K562 (cell line): ENCODE results near the gene ATF1. TPM values are rescaled to one million over a fixed set of nuclear protein-coding genes. Genes with fewer than 3 reads are reported as not detected.

Experiments
- ATAC-seq: fragments of 200-7000 bp; cut with Tn5 transposase; 3 replicates; pipeline ENCODE4 v1.9.1; 2020; ENCODE audit warnings: moderate library complexity
- BruUV-seq: library from RNA; stranded (reverse); fragments of 400-500 nt; replicated peaks from 2 replicates; lab custom pipeline; 2021; lab: Mats Ljungman, UMichigan
- CTCF ChIA-PET: fragments of 300-600 bp; formaldehyde crosslinking; extraction: SDS; loops from one replicate; lab custom pipeline; 2021; ENCODE audit warnings: low intra/inter-chr PET ratio; lab: Yijun Ruan, JAX
- POLR2A ChIA-PET: fragments of 300-600, 350-650 bp; sonication (Branson Sonifier 250); formaldehyde crosslinking; extraction: SDS; loops from one replicate; lab custom pipeline; 2021; ENCODE audit warnings: antibody characterized with exemption, inconsistent platforms; lab: Yijun Ruan, JAX
- DNase-seq, 4 experiments: peaks; one replicate each; pipeline versions ENCODE4 v3.0.0 to v3.0.0-alpha.2; 2011 to 2018; ENCODE audit warnings: low spot score in 3 of 4, mixed read lengths in 3 of 4; ENCODE audit errors: extremely low read depth in 1 of 4
- FAIRE-seq: peaks from 2 replicates; lab custom pipeline; 2011; peaks lifted over from hg19 to GRCh38; lab: Jason Lieb, UNC
- H2AFZ ChIP-seq: 2 replicates; pipeline ENCODE4 v1.6.0; 2011; ENCODE audit warnings: low read depth, low read length, control low read depth, inconsistent platforms
- H3K27ac ChIP-seq: fragments of 200-600 bp; 3 replicates; pipeline ENCODE4 v1.8.0; 2011; ENCODE audit warnings: low read depth, mild to moderate bottlenecking, control low read depth, inconsistent platforms, low read length, moderate library complexity, mixed read lengths; ENCODE audit errors: extremely low read depth
- H3K27me3 ChIP-seq, 2 experiments: fragments of 300-600 bp in 1 of 2; 2 replicates in 1 of 2; 3 replicates in 1 of 2; pipeline versions ENCODE4 v1.6.0 to v1.8.0; 2011; ENCODE audit warnings: inconsistent platforms in 2 of 2, low read length in 2 of 2, mild to moderate bottlenecking in 1 of 2, mixed read lengths in 1 of 2, moderate library complexity in 1 of 2; ENCODE audit not compliant: control insufficient read depth in 2 of 2, insufficient read depth in 2 of 2
- H3K36me3 ChIP-seq: fragments of 300-600 bp; 3 replicates; pipeline ENCODE4 v1.8.0; 2011; ENCODE audit warnings: mild to moderate bottlenecking, low read length, inconsistent platforms; ENCODE audit not compliant: control insufficient read depth, insufficient read depth
- H3K4me1 ChIP-seq, 2 experiments: fragments of 200-600 bp in 1 of 2; replicated peaks in 1 of 2; 2 replicates in 1 of 2; 3 replicates in 1 of 2; pipeline versions ENCODE4 v1.5.1 to v1.8.0; 2011; ENCODE audit warnings: inconsistent platforms in 2 of 2, low read length in 2 of 2, mild to moderate bottlenecking in 1 of 2, mixed read lengths in 1 of 2, moderate library complexity in 1 of 2; ENCODE audit not compliant: control insufficient read depth in 2 of 2, insufficient read depth in 2 of 2
- H3K4me2 ChIP-seq: 2 replicates; pipeline ENCODE4 v1.6.1; 2011; ENCODE audit warnings: low read length, control low read depth, inconsistent platforms, mixed read lengths; ENCODE audit not compliant: insufficient read depth
- H3K4me3 ChIP-seq: fragments of 200-600 bp; sonication (generic), shearing (Covaris generic); 2 replicates; pipeline ENCODE4 v1.5.1; 2016; ENCODE audit warnings: control low read depth, inconsistent platforms
- H3K79me2 ChIP-seq: fragments of 200-600 bp; 3 replicates; pipeline ENCODE4 v1.8.0; 2011; ENCODE audit warnings: low read length, inconsistent platforms; ENCODE audit not compliant: control insufficient read depth, insufficient read depth
- H3K9ac ChIP-seq, 2 experiments: 2 replicates each; pipeline versions ENCODE4 v1.6.0 to v1.6.1; 2011; ENCODE audit warnings: low read depth in 2 of 2, low read length in 2 of 2, control low read depth in 1 of 2, inconsistent platforms in 1 of 2, mild to moderate bottlenecking in 1 of 2, mixed read lengths in 1 of 2; ENCODE audit not compliant: insufficient read depth in 1 of 2
- H3K9me1 ChIP-seq: one replicate; pipeline ENCODE4 v1.6.0; 2011; ENCODE audit warnings: inconsistent platforms, mild to moderate bottlenecking, low read length, moderate library complexity; ENCODE audit not compliant: control insufficient read depth, insufficient read depth
- H3K9me3 ChIP-seq: replicated peaks from 2 replicates; pipeline ENCODE4 v1.5.1; 2011; ENCODE audit warnings: low read depth, low read length, inconsistent platforms; ENCODE audit not compliant: control insufficient read depth, insufficient read depth
- H4K20me1 ChIP-seq: replicated peaks from 2 replicates; pipeline ENCODE4 v1.6.1; 2011; ENCODE audit warnings: low read length, inconsistent platforms, mixed read lengths; ENCODE audit not compliant: control insufficient read depth, insufficient read depth
- EWSR1 ChIP-seq: fragments of 450-650 bp; IDR thresholded peaks from 2 replicates; pipeline ENCODE4 v1.6.1; 2018; ENCODE audit warnings: borderline replicate concordance, mild to moderate bottlenecking, low read depth, moderate library complexity; ENCODE audit not compliant: partially characterized antibody
- FOXA3 ChIP-seq, 2 experiments: fragments of 450-650 bp in 1 of 2; sonication (generic) in 1 of 2; formaldehyde crosslinking; IDR thresholded peaks in 1 of 2; conservative IDR thresholded peaks in 1 of 2; 2 replicates each; pipeline versions ENCODE4 v1.4.0 to v1.8.0; 2020 to 2022; ENCODE audit warnings: mild to moderate bottlenecking in 2 of 2, missing genetic modification reagents in 1 of 2
- HDAC3 ChIP-seq: fragments of 450-650 bp; IDR thresholded peaks from 2 replicates; pipeline ENCODE4 v1.6.1; 2018; ENCODE audit warnings: borderline replicate concordance, mild to moderate bottlenecking, moderate library complexity; ENCODE audit not compliant: partially characterized antibody
- HMG20B ChIP-seq: fragments of 250-450 bp; sonication (Bioruptor Pico); IDR thresholded peaks from 2 replicates; pipeline ENCODE4 v1.5.0; 2021; ENCODE audit warnings: mild to moderate bottlenecking
- HNRNPUL1 ChIP-seq: fragments of 200-400 bp; formaldehyde crosslinking; IDR thresholded peaks from 2 replicates; pipeline ENCODE4 v1.6.1; 2017; ENCODE audit warnings: low read length
- IRF9 ChIP-seq: fragments of 450-650 bp; IDR thresholded peaks from 2 replicates; pipeline ENCODE4 v1.6.1; 2016; ENCODE audit warnings: missing biosample characterization, missing genetic modification characterization
- POLR2AphosphoS2 ChIP-seq: IDR thresholded peaks from 2 replicates; pipeline ENCODE4 v1.6.1; 2012; ENCODE audit warnings: low read length, improper control_type of control experiment
- PREB ChIP-seq: sonication (generic); formaldehyde crosslinking; IDR thresholded peaks from 2 replicates; pipeline ENCODE4 v1.8.1; 2023; ENCODE audit warnings: mild to moderate bottlenecking, missing genetic modification reagents
- PYGO2 ChIP-seq: fragments of 450-650 bp; IDR thresholded peaks from 2 replicates; pipeline ENCODE4 v1.6.1; 2016; ENCODE audit warnings: mild to moderate bottlenecking, missing genetic modification characterization, moderate library complexity, missing compliant biosample characterization
- RFX1 ChIP-seq: fragments of 450-650 bp; IDR thresholded peaks from 2 replicates; pipeline ENCODE4 v1.6.1; 2016; ENCODE audit warnings: mild to moderate bottlenecking, moderate library complexity
- ZBTB40 ChIP-seq, 2 experiments: fragments of 450-650 bp in 1 of 2; sonication (generic) in 1 of 2; formaldehyde crosslinking in 1 of 2; IDR thresholded peaks; 2 replicates each; pipeline versions ENCODE4 v1.7.1 to v1.9.0; 2016 to 2022; ENCODE audit warnings: inconsistent platforms in 1 of 2, mild to moderate bottlenecking in 1 of 2, missing genetic modification reagents in 1 of 2
- ZNF239 ChIP-seq: fragments of 250-450 bp; sonication (Bioruptor Pico); IDR thresholded peaks from 2 replicates; pipeline ENCODE4 v1.4.0; 2020; ENCODE audit warnings: mild to moderate bottlenecking
- WGBS: fragments of 100-300 bp; shearing (Covaris generic); methylation state at CpG from one replicate; pipeline ENCODE4 v1.1.6; 2016; ENCODE audit warnings: low coverage, mixed read lengths; ENCODE audit not compliant: insufficient coverage; ENCODE audit errors: missing lambda C conversion rate; 5-methylcytosine and 5-hydroxymethylcytosine counted together
- in situ Hi-C: fragments of 300-500 bp; cut with MboI; formaldehyde crosslinking; loops from 4 replicates; pipeline ENCODE4 v1.15.0; 2018; ENCODE audit warnings: inconsistent platforms, mixed read lengths
- intact Hi-C: fragments of 100-400 bp; cut with micrococcal nuclease; formaldehyde crosslinking; loops from 2 replicates; pipeline ENCODE4 v1.14.2; 2022
- polyA plus RNA-seq, 8 experiments: library from polyadenylated mRNA; depleted of rRNA in 4 of 8; stranded (reverse) in 5 of 8; unstranded in 3 of 8; fragments of >200 nt; fragmentation: Nextera tagmentation in 2 of 8; fragmentation: Illumina TruSeq in 1 of 8; extraction: Ambion mirVana in 2 of 8; extraction: Trizol in 1 of 8; gene quantifications; 2 replicates each; pipeline versions ENCODE4 v1.2.1 to v1.2.3, GENCODE V29; 2011 to 2014; ENCODE audit warnings: inconsistent platforms in 1 of 8, missing spikeins in 1 of 8
- total RNA-seq, 7 experiments: library from RNA; depleted of rRNA in 6 of 7; stranded (reverse); fragments of >200 nt in 6 of 7; fragmentation: Illumina TruSeq in 2 of 7; extraction: Trizol in 2 of 7; gene quantifications; 2 replicates each; pipeline versions ENCODE4 v1.2.1 to v1.2.3, GENCODE V29; 2011 to 2021; ENCODE audit warnings: low replicate concordance in 1 of 7

Gene ATF1
- total and polyA plus RNA-seq, 9 of the 15 experiments (the other 6 are each of a cell fraction or from before 2014, with no cell fraction given) = 19.8 to 83.5 (median 51.4) TPM

GRCh38 chr12:50718760-50719159 is 45.1 kb upstream of the ATF1 start:
- CTCF ChIA-PET = no interaction called here
- no peaks in the 10 kb centered on the region for H3K79me2 ChIP-seq
- no peak for FAIRE-seq
- no peak overlapping the region for H3K9ac ChIP-seq
- in situ Hi-C loops = no loop called here
- intact Hi-C loops = no loop called here
- no peaks in the 10 kb centered on the region; a peak in 1 of 5 replicates for H3K4me1 ChIP-seq
- POLR2A ChIA-PET = interaction anchor here (0.6 kb wide), 1 partner anchor 30 kb away, joined by 3 read pairs; no protein-coding TSS in a partner anchor
- peaks cover 62% of the 10 kb centered on the region for H3K36me3 ChIP-seq
- no peaks in the 10 kb centered on the region for H3K9me1 ChIP-seq
- H3K27me3 ChIP-seq = no peaks in the 10 kb centered on the region
- H3K4me3 ChIP-seq = no peak overlapping the region
- BruUV-seq = no TSS peak
- H3K27ac ChIP-seq = no peak overlapping the region
- H3K4me2 ChIP-seq = no peak overlapping the region
- WGBS = 100% methylated on average over 2 of the region's 2 CpGs
- H4K20me1 ChIP-seq = no peaks in the 10 kb centered on the region
- H3K9me3 ChIP-seq = no peaks in the 10 kb centered on the region
- no peak overlapping the region for H2AFZ ChIP-seq
- ATAC-seq = no peak
- no peak for DNase-seq
- no peak for TF ChIP-seq HDAC3
- no peak for TF ChIP-seq POLR2AphosphoS2
- TF ChIP-seq ZBTB40 (IDR thresholded peaks at IDR 0.05) = no peak
- TF ChIP-seq ZBTB40 (CRISPR knock-in tag; IDR thresholded peaks at IDR 0.05) = no peak
- TF ChIP-seq EWSR1 = no peak
- no peak for TF ChIP-seq ZNF239 (CRISPR knock-in tag)
- no peak for TF ChIP-seq PREB (CRISPR knock-in tag)
- TF ChIP-seq FOXA3 (CRISPR knock-in tag; conservative IDR thresholded peaks at IDR 0.05 in 1 of 2, IDR thresholded peaks at IDR 0.05 in 1 of 2) = no peak
- no peak for TF ChIP-seq PYGO2 (tag)
- no peak for TF ChIP-seq HNRNPUL1
- TF ChIP-seq IRF9 (tag) = no peak
- no peak for TF ChIP-seq HMG20B
- TF ChIP-seq RFX1 = no peak
